ENCODE results near the gene PCDH15. TPM values are rescaled to one million over a fixed set of nuclear protein-coding genes. Genes with fewer than 3 reads are reported as not detected.

PCDH15 gene
- total RNA-seq, 3 donors from 2014 or later, result 0.38 TPM; not detected in 2

DNA sequence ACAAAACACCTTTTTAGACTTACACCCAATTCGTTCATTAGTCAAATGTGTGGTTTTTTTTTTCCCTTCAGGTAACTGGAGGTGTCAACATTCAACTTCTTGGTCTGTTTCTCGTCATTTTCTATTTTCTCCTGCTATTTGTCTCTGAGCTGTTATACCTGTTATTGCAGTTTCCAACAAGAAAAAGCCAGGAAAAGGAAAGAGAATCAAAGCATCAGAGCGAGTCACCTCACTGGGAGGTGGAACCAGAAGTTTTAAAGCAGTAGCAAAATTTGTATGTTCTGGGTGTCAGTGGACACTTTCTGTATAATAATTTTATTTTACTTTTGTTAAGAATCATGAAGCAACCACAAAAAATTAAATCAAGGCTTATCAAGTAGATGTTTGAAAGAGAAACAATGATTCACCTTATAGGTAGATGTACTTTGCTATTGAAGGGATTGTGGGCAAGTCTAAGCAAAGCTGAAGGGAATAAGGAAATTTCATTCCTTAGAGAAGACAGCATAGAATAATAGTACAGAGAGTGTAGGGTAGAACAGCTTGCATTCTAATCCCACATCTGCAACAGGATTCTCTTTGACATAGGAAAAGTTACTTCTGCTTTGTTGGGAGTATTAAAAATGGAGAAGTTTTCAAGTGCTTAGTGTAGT lies 675.8 kb downstream of the PCDH15 start:
- DNase-seq, result no peak
- intact Hi-C loops (cut with DNase I, micrococcal nuclease), result no loop called here
- H3K4me3 ChIP-seq, result no peak overlapping the region

DNA sequence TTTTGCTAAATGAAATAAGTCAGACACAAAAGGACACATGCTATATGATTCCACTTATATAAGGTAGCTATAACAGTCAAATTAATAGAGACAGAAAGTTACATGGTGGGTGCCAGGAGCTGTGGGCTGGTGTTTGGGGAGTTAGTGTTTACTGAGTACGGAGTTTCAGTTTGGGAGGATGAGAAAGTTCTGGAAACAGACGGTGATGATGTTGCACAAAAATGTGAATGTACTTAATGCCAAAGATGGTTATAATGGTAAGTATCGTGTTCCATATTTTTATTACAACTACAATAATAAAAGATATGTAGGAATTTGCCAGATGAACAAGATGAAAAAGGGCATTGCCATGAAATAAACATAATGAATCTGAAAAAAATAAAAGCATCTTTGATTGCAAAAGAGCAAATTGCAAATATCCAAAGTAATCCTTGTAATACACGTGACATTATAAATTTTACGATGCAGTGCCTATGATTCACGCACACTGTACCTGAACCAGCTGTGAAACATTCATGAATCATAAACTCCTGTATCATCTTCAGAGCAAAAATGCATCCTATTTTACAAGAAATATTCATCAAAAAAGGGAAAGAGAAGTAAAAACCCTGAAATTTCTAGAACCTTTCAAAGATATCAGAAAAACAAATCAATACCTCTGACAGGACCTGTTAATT lies 676.7 kb downstream of the PCDH15 start:
- intact Hi-C loops (cut with DNase I, micrococcal nuclease), result no loop called here
- Histone ChIP-seq H3K9me3 (no peaks in the 10 kb centered on the region), H3K36me3 (ENCODE audit: low read depth) (no peaks in the 10 kb centered on the region)

More for the DNA sequence above, 675.8 kb downstream of the PCDH15 start:
- H3K4me1 ChIP-seq (ENCODE audit: low read depth), result no peaks in the 10 kb centered on the region
- no peak for ATAC-seq
- no peaks in the 10 kb centered on the region for H3K36me3 ChIP-seq (ENCODE audit: low read depth)
- no peak for TF ChIP-seq CTCF (IDR thresholded peaks at IDR 0.05)
- H3K9me3 ChIP-seq, result no peaks in the 10 kb centered on the region

GRCh38 chr10:54120806-54121205 lies 680.2 kb downstream of the PCDH15 start:
- TF ChIP-seq CTCF (IDR thresholded peaks at IDR 0.05), result no peak
- Histone ChIP-seq H3K4me1 (ENCODE audit: low read depth) (no peaks in the 10 kb centered on the region), H3K4me3 (no peak overlapping the region), H3K9me3 (no peaks in the 10 kb centered on the region), H3K36me3 (ENCODE audit: low read depth) (no peaks in the 10 kb centered on the region)
- intact Hi-C loops (cut with DNase I, micrococcal nuclease), result no loop called here
- ATAC-seq, result no peak
- DNase-seq, result no peak

More for the DNA sequence above, 676.7 kb downstream of the PCDH15 start:
- Histone ChIP-seq H3K4me3 (no peak overlapping the region), H3K4me1 (ENCODE audit: low read depth) (no peaks in the 10 kb centered on the region)
- TF ChIP-seq CTCF (IDR thresholded peaks at IDR 0.05), result no peak
- no peak for DNase-seq
- ATAC-seq, result no peak

DNA sequence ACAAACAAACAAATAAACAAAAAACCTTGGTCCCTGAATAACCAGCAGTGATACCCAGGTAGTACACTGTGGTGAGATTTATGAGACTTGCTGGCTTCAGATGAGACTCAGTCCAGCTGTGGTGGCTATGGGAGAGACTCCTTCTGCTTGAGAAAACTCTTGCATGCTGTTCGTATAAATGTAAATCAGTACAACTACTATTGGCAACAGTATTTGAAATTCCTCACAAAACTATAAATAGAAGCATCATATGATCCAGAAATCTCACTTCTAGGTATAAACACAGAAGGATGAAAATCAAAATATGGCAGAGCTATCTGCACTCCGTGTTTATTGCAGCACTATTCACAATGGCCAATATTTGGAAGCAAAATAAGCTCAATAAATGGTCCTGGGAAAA lies 692.1 kb downstream of the PCDH15 start:
- no peak overlapping the region for H3K4me3 ChIP-seq
- no peaks in the 10 kb centered on the region for H3K36me3 ChIP-seq (ENCODE audit: low read depth)
- ATAC-seq, result no peak
- TF ChIP-seq CTCF (IDR thresholded peaks at IDR 0.05), result no peak
- intact Hi-C loops (cut with DNase I, micrococcal nuclease), result no loop called here
- no peaks in the 10 kb centered on the region for H3K4me1 ChIP-seq (ENCODE audit: low read depth)
- no peaks in the 10 kb centered on the region for H3K9me3 ChIP-seq
- DNase-seq, result no peak

DNA sequence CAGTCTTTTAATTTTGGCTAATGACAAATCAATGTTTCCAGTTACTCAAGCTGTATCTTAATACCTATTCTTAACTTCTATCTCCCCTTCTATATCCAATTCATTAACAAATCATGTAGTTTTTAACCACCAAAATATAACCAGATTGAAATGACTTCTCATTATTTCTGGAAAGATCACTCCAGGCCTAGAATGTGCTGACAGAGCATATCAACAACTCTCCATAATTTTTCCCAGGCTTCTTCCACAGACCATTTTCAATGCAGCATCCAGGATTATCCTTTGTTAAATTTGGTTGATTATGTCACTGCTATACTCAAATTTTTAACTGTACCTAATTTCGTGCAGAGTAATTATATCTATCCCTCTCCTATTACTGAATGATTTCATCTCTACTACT lies 704.1 kb downstream of the PCDH15 start:
- ATAC-seq (no peak), DNase-seq (no peak)
- no peaks in the 10 kb centered on the region for H3K4me1 ChIP-seq (ENCODE audit: low read depth)
- no peak for TF ChIP-seq CTCF (IDR thresholded peaks at IDR 0.05)
- no peaks in the 10 kb centered on the region for H3K9me3 ChIP-seq
- no peaks in the 10 kb centered on the region for H3K36me3 ChIP-seq (ENCODE audit: low read depth)
- H3K4me3 ChIP-seq, result no peak overlapping the region
- intact Hi-C loops (cut with DNase I, micrococcal nuclease), result no loop called here

Measured in mucosa of descending colon (tissue), 3 donors.